ENCODE data around the gene NCKAP5.
A peak's percentile ranks its signal among the peaks of the same experiment; 100 is the strongest.

Gene NCKAP5

GRCh38 chr2:132659331-132659730, 908.9 kb downstream of the NCKAP5 start:
- ChIA-PET POLR2A (no interaction called here), CTCF (interaction anchor here (1.4 to 1.9 kb wide), 3 partner anchors 8 to 13 kb away, joined by 3 to 8 read pairs (median 4); no protein-coding TSS in a partner anchor)
- TF ChIP-seq CTCF (IDR thresholded peaks at IDR 0.05; ENCODE audit: control extremely low read depth, extremely low read depth, low read depth, missing control alignments), result no peak
- no peak for DNase-seq (ENCODE audit: extremely low spot score)

- no peak for TF ChIP-seq CTCF (IDR thresholded peaks at IDR 0.05; ENCODE audit: control extremely low read depth, extremely low read depth, low read depth, missing control alignments)
- CTCF ChIA-PET, result no interaction called here
- POLR2A ChIA-PET, result no interaction called here
- DNase-seq (ENCODE audit: extremely low spot score), result no peak
Observed at GRCh38 chr2:132656266-132656975, 911.8 kb downstream of the NCKAP5 start.

GRCh38 chr2:132654968-132655367, 913.3 kb downstream of the NCKAP5 start:
- no peak for TF ChIP-seq CTCF (IDR thresholded peaks at IDR 0.05; ENCODE audit: control extremely low read depth, extremely low read depth, low read depth, missing control alignments)
- ChIA-PET CTCF (no interaction called here), POLR2A (no interaction called here)
- DNase-seq (ENCODE audit: extremely low spot score), result no peak

- CTCF ChIA-PET, result no interaction called here
- DNase-seq (ENCODE audit: extremely low spot score), result no peak
- TF ChIP-seq CTCF (IDR thresholded peaks at IDR 0.05; ENCODE audit: control extremely low read depth, extremely low read depth, low read depth, missing control alignments), result no peak
- POLR2A ChIA-PET, result no interaction called here
Observed at GRCh38 chr2:132654335-132654734, 913.9 kb downstream of the NCKAP5 start.

GRCh38 chr2:132652474-132652873, 915.8 kb downstream of the NCKAP5 start:
- DNase-seq (ENCODE audit: extremely low spot score), result no peak
- ChIA-PET CTCF (interaction anchor here (1.6 kb wide), 1 partner anchor 16 kb away, joined by 8 read pairs; no protein-coding TSS in a partner anchor), POLR2A (no interaction called here)
- TF ChIP-seq CTCF (IDR thresholded peaks at IDR 0.05; ENCODE audit: control extremely low read depth, extremely low read depth, low read depth, missing control alignments), result no peak

- ChIA-PET POLR2A (no interaction called here), CTCF (interaction anchor here (1.0 to 1.6 kb wide), 3 partner anchors 9 to 15 kb away, joined by 3 to 8 read pairs (median 8); no protein-coding TSS in a partner anchor)
- no peak for DNase-seq (ENCODE audit: extremely low spot score)
- TF ChIP-seq CTCF (IDR thresholded peaks at IDR 0.05; ENCODE audit: control extremely low read depth, extremely low read depth, low read depth, missing control alignments), result peak; percentile 15
Observed at GRCh38 chr2:132651115-132652045, 916.9 kb downstream of the NCKAP5 start.
